Activated T-cell treated with anti-CD3 and anti-CD28 coated beads for 48 hours (primary cell): ENCODE results near the gene TAS1R1.

Experiments used
- DNase-seq: peaks from one replicate; pipeline ENCODE4 v3.0.0-alpha.2; 2020; ENCODE audit warnings: low read depth

Gene TAS1R1

DNA sequence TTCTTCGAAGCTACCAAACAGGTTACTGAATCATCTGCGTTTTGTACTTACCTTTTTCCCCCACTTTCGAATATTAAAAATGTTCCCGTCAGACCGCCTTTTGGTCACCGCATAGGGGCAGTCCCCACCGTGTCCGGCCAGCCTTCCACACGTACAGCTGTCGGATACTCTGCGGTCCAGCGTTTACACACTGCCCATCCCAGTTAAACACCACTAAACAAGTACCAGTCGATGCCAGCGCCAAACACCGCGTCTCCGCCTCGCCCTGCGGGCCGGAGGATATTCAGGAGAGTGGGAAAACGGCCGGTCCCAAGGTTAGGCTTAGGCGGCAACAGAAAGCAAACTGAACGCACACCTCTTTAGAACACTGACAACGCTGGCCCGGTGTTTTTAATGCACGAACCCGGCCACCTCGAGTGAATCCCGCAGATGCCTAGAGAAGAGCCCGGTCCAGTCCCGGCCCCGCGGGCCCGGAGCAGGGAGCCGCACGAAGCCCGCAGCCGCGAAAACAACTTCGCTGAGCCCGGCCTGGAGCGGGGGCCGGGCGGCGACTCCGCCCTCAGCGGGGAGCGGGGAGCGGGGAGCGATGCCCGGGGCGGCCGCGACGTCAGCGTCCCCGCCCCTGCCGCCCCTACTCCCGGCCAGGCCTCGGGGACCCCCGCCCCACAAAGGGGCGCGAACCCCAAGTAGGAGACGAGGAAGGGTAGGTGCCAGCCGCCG lies 57.7 kb downstream of the TAS1R1 start:
- DNase-seq: no peak

DNA sequence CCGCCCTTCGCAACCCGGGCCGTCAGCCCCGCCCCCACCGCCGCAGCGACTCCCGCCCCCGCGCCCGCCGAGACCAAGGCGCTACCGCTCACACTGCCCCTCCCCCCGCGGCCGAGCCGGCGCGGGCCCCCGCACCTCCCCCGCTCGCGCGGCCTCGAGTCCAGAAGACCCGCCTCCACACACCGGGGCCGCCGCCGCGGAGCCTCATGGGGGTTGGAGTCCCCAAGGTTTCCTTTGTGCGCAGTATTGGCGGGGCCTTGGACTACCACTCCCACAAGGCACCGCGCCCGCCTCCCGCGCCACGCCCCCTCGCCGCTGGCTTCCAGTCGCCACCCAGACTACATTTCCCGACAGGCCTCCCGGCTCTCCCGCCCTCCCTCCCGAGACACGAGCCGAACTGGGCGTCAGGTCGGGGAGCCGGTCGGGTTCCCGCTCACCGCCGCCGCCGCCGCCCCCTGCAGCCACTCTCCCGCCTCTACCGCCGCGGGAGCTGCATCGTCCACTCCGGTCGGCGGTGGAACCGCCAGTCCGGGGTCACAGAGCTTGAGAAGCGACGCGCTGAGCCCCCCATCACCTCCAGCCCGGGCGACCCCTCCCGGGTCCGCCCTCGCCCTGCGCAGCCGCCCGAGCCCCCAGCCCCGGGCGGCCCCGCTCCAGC lies 58.4 kb downstream of the TAS1R1 start, which contains the start of gene PHF13:
Gene PHF13, plus strand, starts transcription at position 371 of the 658 bp plus-strand sequence. CDS start 336 bp downstream, outside the sequence.
- peak; percentile 99 for DNase-seq

DNA sequence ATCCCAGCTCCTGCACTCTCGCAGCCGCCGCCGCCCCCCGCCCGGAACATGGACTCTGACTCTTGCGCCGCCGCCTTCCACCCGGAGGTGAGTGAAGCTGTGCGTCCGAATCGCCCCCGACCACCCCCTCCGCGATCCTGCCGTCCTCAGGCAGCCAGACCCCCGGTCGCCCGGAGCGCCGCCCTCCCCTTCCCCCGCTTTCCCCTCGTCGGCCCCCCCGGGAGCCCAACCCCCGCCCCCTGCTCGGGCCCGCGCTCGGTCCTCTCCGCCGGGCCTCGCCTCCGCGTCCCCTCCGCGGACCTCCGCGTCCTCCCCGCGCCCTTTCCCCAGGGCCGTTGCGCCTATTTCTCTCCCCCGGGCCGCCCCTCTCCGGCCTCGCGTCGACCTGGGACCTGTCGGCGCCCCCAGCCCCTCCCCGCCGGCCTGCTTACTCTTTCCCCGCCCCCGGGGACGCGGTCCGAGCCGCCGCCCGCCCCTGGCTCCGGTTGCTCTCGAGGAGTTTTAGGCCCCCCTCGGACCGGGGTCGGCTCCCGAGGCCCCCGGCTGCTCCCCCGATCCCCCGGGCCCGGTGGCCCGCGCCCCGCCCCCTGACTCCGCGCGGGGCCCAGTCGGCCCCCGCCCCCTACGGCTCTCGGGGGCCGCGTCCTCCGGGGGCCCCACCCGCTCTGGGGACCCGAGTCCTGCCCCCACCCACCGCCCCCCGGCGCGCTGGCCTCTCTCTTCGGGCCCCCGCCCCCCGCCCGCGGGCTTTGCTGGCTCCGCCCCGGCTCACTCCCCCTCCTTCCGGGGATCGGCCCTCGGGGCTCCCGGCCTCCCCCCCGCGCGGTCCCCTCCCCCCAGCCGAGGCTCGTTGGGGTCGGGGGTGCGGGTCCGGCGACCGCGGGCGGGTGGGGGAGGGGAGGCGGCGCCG lies 59.2 kb downstream of the TAS1R1 start:
- DNase-seq: peak; percentile 49

DNA sequence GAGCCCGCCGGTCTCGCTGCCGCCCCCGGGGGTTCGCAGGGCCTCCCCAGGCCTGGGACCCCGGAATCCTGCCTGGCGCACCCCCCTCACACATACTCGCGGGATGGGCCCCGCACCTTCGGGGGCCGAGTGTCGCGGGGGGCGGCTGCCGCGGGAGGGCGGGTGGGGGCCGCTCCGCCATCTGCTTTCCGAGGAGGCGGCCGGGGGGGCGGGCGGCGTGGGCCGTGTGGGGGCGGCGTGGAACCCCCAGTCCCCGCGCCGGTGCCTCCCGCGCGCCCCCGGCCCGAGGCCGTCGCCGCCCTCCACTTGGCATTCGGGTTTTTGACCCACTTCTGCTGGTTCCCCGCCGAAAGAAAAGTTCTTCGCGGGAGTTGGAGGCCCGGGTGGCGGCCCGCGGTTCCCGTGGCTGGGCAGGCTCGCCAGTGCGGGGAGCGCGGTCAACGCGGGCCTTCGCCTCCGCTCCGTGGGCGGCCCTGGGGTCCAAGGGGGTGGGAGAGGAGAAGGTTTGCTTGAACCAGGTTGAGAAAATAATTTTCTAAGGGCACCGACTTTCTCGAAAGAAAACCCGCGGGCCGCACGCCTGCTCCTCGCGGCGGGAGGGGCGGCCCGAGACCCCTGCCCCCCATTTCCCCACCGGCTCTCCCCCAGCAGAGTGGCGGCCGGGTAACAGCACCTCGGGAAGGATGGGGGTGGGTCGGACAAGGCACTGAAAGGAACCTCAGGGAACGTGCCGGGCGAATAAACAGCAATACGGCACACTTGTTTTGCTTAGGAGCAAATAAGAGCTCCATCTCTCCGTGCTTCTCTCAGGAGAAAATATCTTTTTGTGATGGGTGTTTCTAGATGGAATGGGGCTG lies 60.0 kb downstream of the TAS1R1 start:
- no peak for DNase-seq

DNA sequence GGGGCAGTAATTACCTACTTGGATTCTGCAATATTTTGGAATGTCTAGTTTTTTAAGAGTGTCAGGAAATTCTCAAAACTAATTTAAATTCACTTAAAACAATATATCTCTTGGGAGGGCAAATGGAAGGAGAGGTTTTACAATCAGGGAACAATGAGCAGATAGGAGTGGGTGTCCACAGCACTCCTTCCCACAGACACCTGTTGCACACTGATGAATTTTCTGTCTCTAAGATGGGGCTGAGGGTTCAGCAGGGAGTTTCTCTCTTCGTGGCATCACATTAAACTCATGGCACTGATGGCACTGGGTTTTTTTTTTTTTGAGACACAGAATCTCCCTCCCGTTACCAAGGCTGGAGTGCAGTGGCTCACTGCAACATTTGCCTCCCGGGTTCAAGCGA lies 63.9 kb downstream of the TAS1R1 start:
- no peak for DNase-seq

DNA sequence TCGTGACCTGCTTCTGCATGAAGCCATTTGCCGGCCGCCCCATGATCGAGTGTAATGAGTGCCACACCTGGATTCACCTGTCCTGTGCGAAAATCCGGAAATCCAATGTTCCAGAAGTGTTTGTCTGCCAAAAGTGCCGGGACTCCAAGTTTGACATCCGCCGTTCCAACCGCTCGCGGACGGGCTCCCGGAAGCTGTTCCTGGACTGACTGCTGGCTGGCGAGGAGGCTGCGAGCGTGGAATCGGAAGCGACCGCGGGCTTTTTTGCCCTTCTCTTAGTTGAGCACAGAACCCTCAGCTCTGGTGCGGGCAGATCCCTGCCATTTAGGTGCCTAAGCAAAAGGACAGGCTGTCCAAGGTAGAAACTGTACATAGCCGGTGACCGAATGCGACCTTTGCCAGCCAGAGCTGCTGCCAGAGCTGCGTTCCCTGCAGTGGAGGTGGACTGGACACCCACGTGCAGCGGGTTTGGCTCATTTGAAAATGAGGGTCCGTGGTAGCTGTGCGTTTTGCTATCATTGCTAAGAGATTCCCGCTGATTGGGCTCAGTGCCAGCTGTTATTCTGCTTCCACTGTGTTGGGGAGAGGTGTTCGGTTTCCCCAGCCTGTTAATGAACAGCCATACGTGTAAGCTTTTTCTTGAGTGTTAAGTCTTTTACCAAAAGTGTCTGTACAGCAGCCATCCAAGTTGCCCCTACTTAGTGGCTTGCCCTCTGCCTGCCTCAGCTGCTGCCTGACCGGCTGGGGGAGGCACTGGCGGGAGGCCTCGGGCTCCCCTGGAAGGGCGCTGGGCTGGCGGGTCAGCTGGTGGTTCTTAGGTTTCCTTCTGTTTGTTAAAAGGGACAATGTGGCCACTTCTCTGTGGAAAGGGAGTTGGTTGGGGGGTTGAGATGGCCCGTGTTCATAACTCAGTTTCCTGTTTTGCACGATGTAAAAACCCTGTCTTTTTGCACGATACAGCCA lies 66.6 kb downstream of the TAS1R1 start:
- no peak for DNase-seq

DNA sequence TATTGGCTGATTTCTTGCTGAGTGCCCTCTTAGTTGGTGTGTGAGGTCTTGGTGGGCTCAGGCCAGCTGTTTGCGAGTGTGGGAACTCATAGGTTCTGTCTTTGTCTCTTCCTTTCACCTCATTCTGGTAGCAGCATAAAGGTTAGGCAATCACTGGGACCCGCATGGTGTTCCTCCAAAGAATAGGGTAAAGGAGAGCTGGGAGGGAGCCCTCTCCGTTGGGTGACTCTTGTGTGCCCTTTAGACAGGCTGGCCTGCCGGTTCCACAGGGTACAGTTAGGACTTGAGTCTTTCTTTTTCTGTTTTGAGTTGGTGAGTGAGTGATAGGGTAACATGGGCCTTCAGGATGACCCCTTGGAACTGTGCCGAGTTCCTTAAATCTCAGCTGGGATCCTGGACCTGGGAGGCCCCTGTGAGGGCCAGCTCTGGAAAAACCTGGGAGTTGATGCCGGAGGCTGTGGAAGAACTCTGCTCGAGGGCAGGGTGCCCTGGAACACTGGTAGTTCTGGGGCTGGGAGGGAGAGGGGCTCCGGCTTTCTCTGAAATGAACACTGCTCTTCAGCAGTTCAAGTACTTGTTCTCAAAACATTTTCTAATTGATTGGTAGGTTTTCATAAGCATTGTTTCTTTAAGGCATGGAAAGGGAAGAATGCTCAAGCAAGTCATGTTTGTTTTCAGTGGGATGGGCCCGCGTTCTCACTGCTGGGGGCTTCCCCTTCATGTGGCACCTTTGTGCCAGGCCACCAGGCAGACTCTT lies 67.5 kb downstream of the TAS1R1 start:
- no peak for DNase-seq

DNA sequence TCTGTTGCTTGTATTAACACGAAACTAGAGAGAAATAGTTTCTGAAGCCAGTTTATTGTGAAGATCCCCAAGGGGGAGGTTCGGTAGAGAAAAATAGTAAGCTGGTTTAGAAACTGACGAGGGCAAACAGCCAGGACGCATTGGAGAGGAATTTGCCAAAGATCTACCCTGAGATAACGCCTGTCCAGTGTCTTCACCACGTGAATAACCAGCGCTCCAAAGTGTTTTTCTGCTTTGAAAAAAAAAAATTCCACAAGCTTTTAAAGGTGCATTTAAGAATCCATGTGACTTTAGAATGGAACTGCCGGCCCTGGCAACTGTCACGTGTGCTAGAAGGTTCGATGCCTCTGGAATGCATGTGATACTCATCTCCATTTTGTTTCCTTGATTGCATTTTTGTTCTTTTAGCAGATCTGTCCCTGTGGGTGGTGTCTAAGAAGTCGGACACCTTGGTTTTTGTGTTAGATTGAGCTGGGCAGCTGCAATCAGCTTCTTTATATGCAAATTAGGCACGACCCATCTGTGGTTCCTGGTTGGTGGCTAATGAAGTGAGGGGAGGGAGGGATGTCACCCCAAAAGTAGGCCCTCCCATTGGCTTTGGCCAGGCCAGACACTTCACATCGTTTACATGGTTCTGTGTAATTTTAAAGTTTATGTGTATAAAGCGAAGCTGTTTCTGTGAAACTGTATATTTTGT lies 68.3 kb downstream of the TAS1R1 start:
- DNase-seq: no peak

DNA sequence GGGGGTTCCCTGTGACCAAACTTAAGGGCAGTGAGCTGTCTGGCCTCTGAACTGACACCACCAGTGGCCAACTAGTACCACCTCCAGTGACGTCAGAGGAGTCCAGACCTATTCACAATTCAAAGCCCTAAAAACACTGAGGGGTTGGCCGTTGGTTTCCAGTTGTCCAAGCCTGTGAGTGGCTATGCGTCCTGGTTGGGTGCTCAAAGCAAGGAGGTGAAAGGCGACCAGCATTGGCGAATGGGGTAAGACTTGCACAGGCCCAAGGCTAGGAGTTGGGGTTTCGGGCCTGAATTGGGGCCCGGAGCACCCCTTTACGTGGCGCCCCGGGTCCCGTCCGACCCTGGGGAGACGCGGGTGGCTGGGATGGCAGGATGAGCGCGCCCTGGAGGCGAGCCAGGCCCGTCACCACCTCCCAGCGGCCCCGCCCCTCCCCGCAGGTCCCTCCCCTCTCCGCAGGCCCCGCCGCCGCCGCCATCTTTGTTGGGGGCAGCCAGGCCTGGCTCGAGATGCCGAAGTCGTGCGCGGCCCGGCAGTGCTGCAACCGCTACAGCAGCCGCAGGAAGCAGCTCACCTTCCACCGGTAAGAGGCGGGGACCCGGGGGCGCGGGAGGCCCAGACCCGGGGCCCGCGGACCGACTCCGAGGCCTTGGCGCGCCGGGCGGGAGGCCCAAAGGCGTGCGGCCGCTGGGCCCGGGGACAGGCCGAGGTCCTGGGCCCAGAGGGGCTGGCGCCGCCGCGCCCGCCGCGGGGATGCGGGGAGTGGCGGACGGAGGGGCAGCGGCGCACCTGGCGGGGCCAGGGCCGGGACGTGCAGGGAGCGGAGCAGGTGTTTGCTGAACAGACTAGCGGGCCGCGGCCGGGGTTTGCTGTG lies 69.8 kb downstream of the TAS1R1 start, which contains the start of gene THAP3:
Gene THAP3, plus strand, starts transcription at position 159 of the 874 bp plus-strand sequence. Its CDS starts 351 bp downstream, at position 510.
- peak; percentile 88 for DNase-seq

DNA sequence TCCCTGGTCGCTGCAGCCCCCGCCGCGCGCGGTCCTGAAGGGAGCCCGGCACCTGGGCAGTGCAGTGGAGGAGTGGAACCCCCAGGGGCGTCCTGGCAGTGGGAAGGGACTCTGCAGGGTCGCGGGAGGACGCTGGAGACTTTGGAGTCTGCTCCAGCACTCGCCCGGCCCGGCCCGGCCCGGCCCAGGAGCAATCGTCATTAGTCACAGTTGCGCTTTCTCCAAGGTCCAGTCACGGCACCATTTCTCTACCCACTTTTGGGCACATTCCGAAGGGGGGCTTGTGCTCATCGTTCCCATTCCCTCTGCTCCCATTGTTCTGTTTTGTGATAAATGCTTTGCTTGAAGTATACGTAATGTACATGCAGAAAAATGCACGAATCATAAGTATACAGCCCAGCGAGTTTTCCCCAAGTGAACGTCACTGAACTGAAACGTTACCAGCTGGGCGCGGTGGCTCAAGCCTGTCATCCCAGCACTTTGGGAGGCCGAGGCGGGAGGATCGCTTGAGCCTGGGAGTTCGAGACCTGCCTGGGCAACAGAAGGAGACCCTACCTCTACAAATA lies 70.6 kb downstream of the TAS1R1 start:
- no peak for DNase-seq

DNA sequence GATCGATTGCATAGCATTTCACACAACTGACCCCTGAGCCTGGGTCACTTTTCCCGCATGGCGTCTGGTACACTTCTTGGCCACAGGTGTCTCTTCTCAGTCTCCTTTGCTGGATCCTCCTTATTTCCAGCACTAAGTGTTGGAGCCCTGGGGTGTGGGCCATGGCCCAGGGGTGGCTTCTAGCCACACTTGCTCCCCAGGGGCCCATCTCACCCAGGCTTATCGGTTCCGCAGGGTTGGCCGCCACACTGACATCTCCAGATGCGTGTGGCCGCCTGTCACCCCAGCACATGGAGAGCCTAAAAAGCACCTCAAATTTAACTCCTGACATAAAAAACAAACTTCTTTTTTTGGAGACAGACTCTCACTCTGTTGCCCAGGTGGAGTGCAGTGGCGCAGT lies 71.9 kb downstream of the TAS1R1 start:
- DNase-seq: no peak

DNA sequence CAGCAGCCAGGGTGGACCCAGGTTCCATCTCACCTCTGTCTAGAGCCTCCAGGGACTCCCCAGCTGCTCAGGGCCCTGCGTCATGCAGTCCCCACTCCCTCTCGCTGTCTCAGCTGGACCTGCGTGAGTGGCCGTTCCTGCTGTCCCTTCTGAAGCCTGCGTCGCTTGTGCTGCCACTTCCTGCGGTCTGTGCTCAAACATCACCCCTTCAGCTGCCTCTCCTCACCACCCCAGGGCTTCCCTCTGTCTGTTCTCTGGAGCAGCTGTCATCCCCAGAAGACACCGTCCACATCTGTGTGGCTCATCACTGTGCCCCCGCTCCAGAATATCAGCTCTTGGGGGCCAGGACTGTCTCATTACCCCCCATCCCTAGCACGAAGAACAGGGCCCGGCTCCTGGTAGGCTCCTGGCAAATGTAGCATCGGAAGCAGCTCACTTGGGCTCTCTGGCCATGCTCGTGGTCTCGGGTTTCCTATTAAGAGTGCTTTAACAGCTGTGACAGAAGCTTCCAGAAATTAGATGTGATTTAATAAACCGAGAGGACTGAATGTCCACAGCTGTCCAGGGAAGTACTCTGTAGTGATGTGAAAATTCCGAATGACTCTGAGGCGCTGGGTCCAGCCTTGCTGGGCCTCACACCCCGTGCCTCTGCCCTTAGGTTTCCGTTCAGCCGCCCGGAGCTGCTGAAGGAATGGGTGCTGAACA lies 72.9 kb downstream of the TAS1R1 start:
- no peak for DNase-seq

DNA sequence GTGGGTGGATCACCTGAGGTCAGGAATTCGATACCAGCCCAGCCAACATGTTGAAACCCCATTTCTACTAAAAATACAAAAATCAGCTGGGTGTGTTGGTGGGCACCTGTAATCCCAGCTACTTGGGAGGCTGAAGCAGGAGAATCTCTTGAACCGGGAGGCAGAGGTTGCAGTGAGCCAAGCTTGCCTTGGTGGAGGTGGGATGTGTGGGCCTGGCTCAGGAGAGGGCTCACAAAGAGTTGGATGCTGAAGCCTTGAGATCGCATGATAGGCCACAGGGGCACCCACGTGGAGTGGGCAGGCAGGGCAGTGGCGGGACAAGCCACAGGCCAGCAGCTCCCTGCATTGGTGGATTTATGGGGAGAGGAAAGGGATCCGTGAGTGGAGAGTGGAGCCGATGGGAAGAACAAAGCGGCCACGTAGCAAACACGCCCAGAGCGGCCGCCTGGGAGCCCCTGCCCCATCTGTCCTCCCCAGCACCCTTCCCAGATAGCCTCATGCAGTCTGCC lies 73.9 kb downstream of the TAS1R1 start:
- no peak for DNase-seq
